Suprapubic skin (tissue), 4 donors: Measurements from ENCODE around the gene HOXA13. TPM values are rescaled to one million over a fixed set of nuclear protein-coding genes. Genes with fewer than 3 reads are reported as not detected.

ENCODE experiments used
- DNase-seq, 2 donors: peaks; one replicate each; pipeline ENCODE4 v3.0.0-alpha.2; 2019; ENCODE audit warnings: low spot score in 2 of 2
- H3K27ac ChIP-seq: fragments of 200-600 bp; sonication (generic); one replicate; pipeline ENCODE4 v1.5.1; 2019
- H3K27me3 ChIP-seq: fragments of 200-600 bp; sonication (generic); one replicate; pipeline ENCODE4 v1.5.1; 2019
- H3K36me3 ChIP-seq: fragments of 200-600 bp; sonication (generic); one replicate; pipeline ENCODE4 v1.5.1; 2019
- H3K4me1 ChIP-seq: fragments of 200-600 bp; sonication (generic); one replicate; pipeline ENCODE4 v1.5.1; 2019
- H3K4me3 ChIP-seq: fragments of 200-600 bp; sonication (generic); one replicate; pipeline ENCODE4 v1.5.1; 2019; ENCODE audit warnings: mild to moderate bottlenecking
- H3K9me3 ChIP-seq: fragments of 200-600 bp; sonication (generic); one replicate; pipeline ENCODE4 v1.5.1; 2019
- CTCF ChIP-seq, 2 donors: fragments of 200-600 bp in 1 of 2; fragments of 450-650 bp in 1 of 2; sonication (generic) in 1 of 2; IDR thresholded peaks; one replicate each; pipeline ENCODE4 v1.5.1; 2016 to 2019; ENCODE audit warnings: antibody characterized with exemption in 2 of 2, mild to moderate bottlenecking in 1 of 2, moderate library complexity in 1 of 2
- EP300 ChIP-seq: sonication (generic); formaldehyde crosslinking; IDR thresholded peaks from one replicate; pipeline ENCODE4 v1.6.1; 2017; ENCODE audit warnings: antibody characterized with exemption
- POLR2A ChIP-seq, 2 donors: fragments of 450-650 bp; IDR thresholded peaks; one replicate each; pipeline ENCODE4 v1.6.1; 2017; ENCODE audit warnings: antibody characterized with exemption in 2 of 2, mild to moderate bottlenecking in 2 of 2, moderate library complexity in 2 of 2
- POLR2AphosphoS5 ChIP-seq, 3 donors: sonication (generic); formaldehyde crosslinking; IDR thresholded peaks; one replicate each; pipeline ENCODE4 v1.6.1; 2017; ENCODE audit warnings: antibody characterized with exemption in 3 of 3
- WGBS: methylation state at CpG from one replicate; pipeline ENCODE4 v1.1.5; 2018; 5-methylcytosine and 5-hydroxymethylcytosine counted together
- total RNA-seq, 4 donors: library from RNA; depleted of rRNA; stranded (reverse); fragments of >200 nt; gene quantifications; one replicate each; pipeline ENCODE4 v1.1.0, GENCODE V29; 2016

HOXA13 gene
- total RNA-seq, 4 donors from 2014 or later: 0.17 TPM; not detected in 3

GRCh38 chr7:27158436-27159265 lies 41.2 kb downstream of the HOXA13 start:
- H3K36me3 ChIP-seq: no peaks in the 10 kb centered on the region
- WGBS: 39% methylated on average over 33 of the region's 35 CpGs
- DNase-seq: peak; percentile 68 to 78
- peak overlapping the region; percentile 84 for H3K4me3 ChIP-seq
- H3K27me3 ChIP-seq: peaks cover 10% of the 10 kb centered on the region
- H3K9me3 ChIP-seq: no peaks in the 10 kb centered on the region
- TF ChIP-seq POLR2A (IDR thresholded peaks at IDR 0.05) (no peak), CTCF (IDR thresholded peaks at IDR 0.05) (no peak), POLR2AphosphoS5 (IDR thresholded peaks at IDR 0.05) (no peak), EP300 (no peak)
- H3K27ac ChIP-seq: peak overlapping the region; percentile 97
- H3K4me1 ChIP-seq: peaks cover 77% of the 10 kb centered on the region

- peak; percentile 69 to 74 for DNase-seq
These were observed 42.0 kb downstream of the HOXA13 start for GRCh38 chr7:27157702-27158431.

GRCh38 chr7:27156916-27157701 lies 42.8 kb downstream of the HOXA13 start:
- peaks cover 15% of the 10 kb centered on the region for H3K27me3 ChIP-seq
- 24% methylated on average over 23 of the region's 30 CpGs for WGBS
- peak overlapping the region; percentile 84 for H3K4me3 ChIP-seq
- no peaks in the 10 kb centered on the region for H3K36me3 ChIP-seq
- H3K9me3 ChIP-seq: no peaks in the 10 kb centered on the region
- peak; percentile 71 to 74 for DNase-seq
- H3K4me1 ChIP-seq: peaks cover 85% of the 10 kb centered on the region
- peak overlapping the region; percentile 97 for H3K27ac ChIP-seq
- TF ChIP-seq EP300 (no peak), POLR2AphosphoS5 (IDR thresholded peaks at IDR 0.05) (no peak)

More at GRCh38 chr7:27157702-27158431, 42.0 kb downstream of the HOXA13 start:
- no peak for TF ChIP-seq POLR2AphosphoS5 (IDR thresholded peaks at IDR 0.05)
- no peak for TF ChIP-seq CTCF (IDR thresholded peaks at IDR 0.05)
- no peak for TF ChIP-seq POLR2A (IDR thresholded peaks at IDR 0.05)
- H3K27me3 ChIP-seq: peaks cover 13% of the 10 kb centered on the region
- H3K9me3 ChIP-seq: no peaks in the 10 kb centered on the region
- 45% methylated on average over 30 of the region's 30 CpGs for WGBS
- H3K4me3 ChIP-seq: peak overlapping the region; percentile 84
- H3K4me1 ChIP-seq: peaks cover 79% of the 10 kb centered on the region
- peak overlapping the region; percentile 97 for H3K27ac ChIP-seq
- H3K36me3 ChIP-seq: no peaks in the 10 kb centered on the region

- H3K4me1 ChIP-seq: peaks cover 85% of the 10 kb centered on the region
- H3K27ac ChIP-seq: peak within 1 kb of the TSS; percentile 97
- H3K27me3 ChIP-seq: peaks cover 15% of the 10 kb centered on the region
- WGBS: 0% methylated on average over 6 of the region's 33 CpGs
- H3K4me3 ChIP-seq: peak within 1 kb of the TSS; percentile 84
- no peak for TF ChIP-seq EP300
- no peak for TF ChIP-seq POLR2A (IDR thresholded peaks at IDR 0.05)
- H3K36me3 ChIP-seq: no peaks in the 10 kb centered on the region
- peak; percentile 91 to 93 for DNase-seq
- no peaks in the 10 kb centered on the region for H3K9me3 ChIP-seq
These were observed 43.4 kb downstream of the HOXA13 start, which contains the start of gene HOXA7 for GRCh38 chr7:27156508-27156898. TSS of gene HOXA7 (minus strand) at chr7:27156675. CDS start at chr7:27156545, 130 bp downstream.

GRCh38 chr7:27155816-27156507 lies 43.9 kb downstream of the HOXA13 start:
- TF ChIP-seq POLR2A (IDR thresholded peaks at IDR 0.05) (no peak), POLR2AphosphoS5 (IDR thresholded peaks at IDR 0.05) (peak; percentile 24 to 65 (median 53)), EP300 (no peak)
- Histone ChIP-seq H3K4me1 (peaks cover 86% of the 10 kb centered on the region), H3K4me3 (peak overlapping the region; percentile 84), H3K9me3 (no peaks in the 10 kb centered on the region), H3K27ac (peak overlapping the region; percentile 97), H3K36me3 (no peaks in the 10 kb centered on the region), H3K27me3 (peaks cover 15% of the 10 kb centered on the region)
- DNase-seq: peak; percentile 70 to 82
- 3% methylated on average over 16 of the region's 63 CpGs for WGBS
